HepG2 (cell line): ENCODE results near the gene NCOA7. TPM values are rescaled to one million over a fixed set of nuclear protein-coding genes. Genes with fewer than 3 reads are reported as not detected.

Experiments
- AKAP8 ChIP-seq: sonication (generic); formaldehyde crosslinking; IDR thresholded peaks from 2 replicates; pipeline ENCODE4 v1.5.1; 2020; ENCODE audit warnings: mild to moderate bottlenecking, missing genetic modification reagents
- NRL ChIP-seq: sonication (generic); formaldehyde crosslinking; IDR thresholded peaks from 2 replicates; pipeline ENCODE4 v1.5.0; 2020; ENCODE audit warnings: missing genetic modification reagents, mild to moderate bottlenecking, moderate library complexity, borderline replicate concordance
- REST ChIP-seq, 2 experiments: IDR thresholded peaks; 2 replicates each; pipeline ENCODE4 v1.6.1; 2011 to 2012; ENCODE audit warnings: low read length in 2 of 2, borderline replicate concordance in 1 of 2, low read depth in 1 of 2, mild to moderate bottlenecking in 1 of 2, moderate library complexity in 1 of 2
- THAP11 ChIP-seq: IDR thresholded peaks from 2 replicates; pipeline ENCODE4 v1.6.1; 2016; ENCODE audit warnings: missing biosample characterization, missing genetic modification reagents
- ZBTB42 ChIP-seq: sonication (generic); formaldehyde crosslinking; IDR thresholded peaks from 2 replicates; pipeline ENCODE4 v1.5.0; 2020; ENCODE audit warnings: mild to moderate bottlenecking, missing genetic modification reagents
- ZFP90 ChIP-seq: sonication (generic); formaldehyde crosslinking; IDR thresholded peaks from 2 replicates; pipeline ENCODE4 v1.8.0; 2022; ENCODE audit warnings: missing genetic modification reagents, mild to moderate bottlenecking, inconsistent platforms, borderline replicate concordance
- ZKSCAN5 ChIP-seq: sonication (generic); formaldehyde crosslinking; IDR thresholded peaks from 2 replicates; pipeline ENCODE4 v1.5.1; 2020; ENCODE audit warnings: mild to moderate bottlenecking, missing genetic modification reagents
- ZNF121 ChIP-seq: sonication (generic); formaldehyde crosslinking; IDR thresholded peaks from 2 replicates; pipeline ENCODE4 v1.5.0; 2020; ENCODE audit warnings: mild to moderate bottlenecking, missing genetic modification reagents
- ZNF597 ChIP-seq: sonication (generic); formaldehyde crosslinking; IDR thresholded peaks from 2 replicates; pipeline ENCODE4 v1.5.0; 2020; ENCODE audit warnings: missing genetic modification reagents
- ZNF605 ChIP-seq: sonication (generic); formaldehyde crosslinking; IDR thresholded peaks from 2 replicates; pipeline ENCODE4 v1.8.0; 2022; ENCODE audit warnings: mild to moderate bottlenecking, missing genetic modification reagents
- ZNF749 ChIP-seq: sonication (generic); formaldehyde crosslinking; IDR thresholded peaks from 2 replicates; pipeline ENCODE4 v1.8.0; 2022; ENCODE audit warnings: mild to moderate bottlenecking, missing genetic modification reagents, moderate library complexity, borderline replicate concordance
- polyA plus RNA-seq, 8 experiments: library from polyadenylated mRNA; depleted of rRNA in 3 of 8; stranded (reverse) in 7 of 8; unstranded in 1 of 8; fragments of >200 nt; fragmentation: Illumina TruSeq in 4 of 8; extraction: Trizol in 4 of 8; gene quantifications; 2 replicates each; pipeline versions ENCODE4 v1.2.1 to v1.2.3, GENCODE V29; 2011 to 2016; ENCODE audit warnings: low read depth in 4 of 8, missing spikeins in 1 of 8, mixed read lengths in 1 of 8; ENCODE audit not compliant: insufficient read depth in 1 of 8
- total RNA-seq, 5 experiments: library from RNA; depleted of rRNA; stranded (reverse); fragments of >200 nt; fragmentation: Illumina TruSeq; extraction: Trizol; gene quantifications; 2 replicates each; pipeline ENCODE4 v1.2.3, GENCODE V29; 2016; ENCODE audit warnings: low read depth in 1 of 5
- TF ChIP-seq, protein P1 (sequence below): sonication (generic); formaldehyde crosslinking; conservative IDR thresholded peaks from 2 replicates; pipeline ENCODE4 v1.4.0; 2020; ENCODE audit warnings: missing genetic modification reagents
- TF ChIP-seq, protein P2 (sequence below): sonication (generic); formaldehyde crosslinking; IDR thresholded peaks from 2 replicates; pipeline ENCODE4 v1.5.0; 2020; ENCODE audit warnings: missing genetic modification reagents
- TF ChIP-seq, protein P3 (sequence below): sonication (generic); formaldehyde crosslinking; IDR thresholded peaks from 2 replicates; pipeline ENCODE4 v1.9.0; 2021; ENCODE audit warnings: mild to moderate bottlenecking, missing genetic modification reagents

Gene NCOA7
- total and polyA plus RNA-seq, 2 of the 13 experiments (the other 11 are each of a cell fraction or from before 2014, with no cell fraction given): 13.6 to 20.8 TPM

- TF ChIP-seq, protein P1, sequence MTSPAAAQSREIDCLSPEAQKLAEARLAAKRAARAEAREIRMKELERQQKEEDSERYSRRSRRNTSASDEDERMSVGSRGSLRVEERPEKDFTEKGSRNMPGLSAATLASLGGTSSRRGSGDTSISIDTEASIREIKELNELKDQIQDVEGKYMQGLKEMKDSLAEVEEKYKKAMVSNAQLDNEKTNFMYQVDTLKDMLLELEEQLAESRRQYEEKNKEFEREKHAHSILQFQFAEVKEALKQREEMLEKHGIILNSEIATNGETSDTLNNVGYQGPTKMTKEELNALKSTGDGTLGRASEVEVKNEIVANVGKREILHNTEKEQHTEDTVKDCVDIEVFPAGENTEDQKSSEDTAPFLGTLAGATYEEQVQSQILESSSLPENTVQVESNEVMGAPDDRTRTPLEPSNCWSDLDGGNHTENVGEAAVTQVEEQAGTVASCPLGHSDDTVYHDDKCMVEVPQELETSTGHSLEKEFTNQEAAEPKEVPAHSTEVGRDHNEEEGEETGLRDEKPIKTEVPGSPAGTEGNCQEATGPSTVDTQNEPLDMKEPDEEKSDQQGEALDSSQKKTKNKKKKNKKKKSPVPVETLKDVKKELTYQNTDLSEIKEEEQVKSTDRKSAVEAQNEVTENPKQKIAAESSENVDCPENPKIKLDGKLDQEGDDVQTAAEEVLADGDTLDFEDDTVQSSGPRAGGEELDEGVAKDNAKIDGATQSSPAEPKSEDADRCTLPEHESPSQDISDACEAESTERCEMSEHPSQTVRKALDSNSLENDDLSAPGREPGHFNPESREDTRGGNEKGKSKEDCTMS (CRISPR knock-in tag): no peak
- TF ChIP-seq, protein P2, sequence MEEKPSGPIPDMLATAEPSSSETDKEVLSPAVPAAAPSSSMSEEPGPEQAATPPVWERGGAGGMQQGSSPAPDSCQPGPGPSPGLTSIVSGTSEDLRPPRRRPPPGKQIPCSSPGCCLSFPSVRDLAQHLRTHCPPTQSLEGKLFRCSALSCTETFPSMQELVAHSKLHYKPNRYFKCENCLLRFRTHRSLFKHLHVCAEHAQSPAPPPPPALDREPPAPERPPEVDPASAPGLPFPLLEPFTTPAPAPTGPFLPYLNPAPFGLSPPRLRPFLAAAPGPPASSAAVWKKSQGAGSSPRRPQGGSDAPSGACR: no peak
- TF ChIP-seq, protein P3, sequence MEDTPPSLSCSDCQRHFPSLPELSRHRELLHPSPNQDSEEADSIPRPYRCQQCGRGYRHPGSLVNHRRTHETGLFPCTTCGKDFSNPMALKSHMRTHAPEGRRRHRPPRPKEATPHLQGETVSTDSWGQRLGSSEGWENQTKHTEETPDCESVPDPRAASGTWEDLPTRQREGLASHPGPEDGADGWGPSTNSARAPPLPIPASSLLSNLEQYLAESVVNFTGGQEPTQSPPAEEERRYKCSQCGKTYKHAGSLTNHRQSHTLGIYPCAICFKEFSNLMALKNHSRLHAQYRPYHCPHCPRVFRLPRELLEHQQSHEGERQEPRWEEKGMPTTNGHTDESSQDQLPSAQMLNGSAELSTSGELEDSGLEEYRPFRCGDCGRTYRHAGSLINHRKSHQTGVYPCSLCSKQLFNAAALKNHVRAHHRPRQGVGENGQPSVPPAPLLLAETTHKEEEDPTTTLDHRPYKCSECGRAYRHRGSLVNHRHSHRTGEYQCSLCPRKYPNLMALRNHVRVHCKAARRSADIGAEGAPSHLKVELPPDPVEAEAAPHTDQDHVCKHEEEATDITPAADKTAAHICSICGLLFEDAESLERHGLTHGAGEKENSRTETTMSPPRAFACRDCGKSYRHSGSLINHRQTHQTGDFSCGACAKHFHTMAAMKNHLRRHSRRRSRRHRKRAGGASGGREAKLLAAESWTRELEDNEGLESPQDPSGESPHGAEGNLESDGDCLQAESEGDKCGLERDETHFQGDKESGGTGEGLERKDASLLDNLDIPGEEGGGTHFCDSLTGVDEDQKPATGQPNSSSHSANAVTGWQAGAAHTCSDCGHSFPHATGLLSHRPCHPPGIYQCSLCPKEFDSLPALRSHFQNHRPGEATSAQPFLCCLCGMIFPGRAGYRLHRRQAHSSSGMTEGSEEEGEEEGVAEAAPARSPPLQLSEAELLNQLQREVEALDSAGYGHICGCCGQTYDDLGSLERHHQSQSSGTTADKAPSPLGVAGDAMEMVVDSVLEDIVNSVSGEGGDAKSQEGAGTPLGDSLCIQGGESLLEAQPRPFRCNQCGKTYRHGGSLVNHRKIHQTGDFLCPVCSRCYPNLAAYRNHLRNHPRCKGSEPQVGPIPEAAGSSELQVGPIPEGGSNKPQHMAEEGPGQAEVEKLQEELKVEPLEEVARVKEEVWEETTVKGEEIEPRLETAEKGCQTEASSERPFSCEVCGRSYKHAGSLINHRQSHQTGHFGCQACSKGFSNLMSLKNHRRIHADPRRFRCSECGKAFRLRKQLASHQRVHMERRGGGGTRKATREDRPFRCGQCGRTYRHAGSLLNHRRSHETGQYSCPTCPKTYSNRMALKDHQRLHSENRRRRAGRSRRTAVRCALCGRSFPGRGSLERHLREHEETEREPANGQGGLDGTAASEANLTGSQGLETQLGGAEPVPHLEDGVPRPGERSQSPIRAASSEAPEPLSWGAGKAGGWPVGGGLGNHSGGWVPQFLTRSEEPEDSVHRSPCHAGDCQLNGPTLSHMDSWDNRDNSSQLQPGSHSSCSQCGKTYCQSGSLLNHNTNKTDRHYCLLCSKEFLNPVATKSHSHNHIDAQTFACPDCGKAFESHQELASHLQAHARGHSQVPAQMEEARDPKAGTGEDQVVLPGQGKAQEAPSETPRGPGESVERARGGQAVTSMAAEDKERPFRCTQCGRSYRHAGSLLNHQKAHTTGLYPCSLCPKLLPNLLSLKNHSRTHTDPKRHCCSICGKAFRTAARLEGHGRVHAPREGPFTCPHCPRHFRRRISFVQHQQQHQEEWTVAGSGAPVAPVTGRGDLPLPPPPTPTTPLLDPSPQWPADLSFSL: no peak
- no peak for TF ChIP-seq ZKSCAN5
- peak; percentile 22; the same call in 1 of the 2 replicates for TF ChIP-seq NRL (CRISPR knock-in tag)
- TF ChIP-seq ZBTB42: no peak
- TF ChIP-seq ZNF121 (CRISPR knock-in tag): no peak; the same call in 1 of the 2 replicates
- TF ChIP-seq ZNF605: no peak
- no peak for TF ChIP-seq AKAP8 (CRISPR knock-in tag)
- TF ChIP-seq REST (IDR thresholded peaks at IDR 0.05; ENCODE audit: borderline replicate concordance in 1 of 2, low read depth in 1 of 2, low read length in 2 of 2): no peak
- TF ChIP-seq ZNF597 (CRISPR knock-in tag): no peak
- TF ChIP-seq ZNF749 (CRISPR knock-in tag): no peak
- TF ChIP-seq ZFP90 (CRISPR knock-in tag): no peak; the same call in 1 of the 2 replicates
- no peak for TF ChIP-seq THAP11
These were observed 41.4 kb upstream of the NCOA7 start, which contains the start of gene HEY2 (continued) for GRCh38 chr6:125749173-125749864.
